ENCODE measurements around the gene ZNF773.
"Not testable (repeated sequence)": the region's sequence is repeated elsewhere in the genome, so short reads cannot be mapped to it uniquely, and the experiment has no call there.

DNA sequence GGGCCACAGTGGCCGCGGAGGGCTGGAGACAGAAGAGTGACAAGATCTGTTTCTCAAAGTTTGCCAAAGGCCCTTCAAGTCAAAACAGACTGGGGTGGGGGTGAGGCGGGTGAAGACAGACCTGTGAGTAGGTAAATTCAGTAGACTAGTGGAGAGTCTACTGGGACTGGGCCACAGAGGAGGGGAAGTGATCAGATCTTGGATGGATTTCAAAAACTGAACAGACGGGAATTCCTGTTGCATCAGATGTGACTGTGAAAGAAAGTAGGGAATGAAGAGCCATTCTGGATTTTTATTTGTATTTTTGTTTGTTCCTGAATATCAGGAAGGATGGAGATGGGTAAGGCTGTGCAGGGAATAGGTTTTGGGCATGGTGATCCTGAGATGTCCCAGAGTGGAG is 662 bp downstream of the ZNF773 start:
- not testable (repeated sequence) for TF ChIP-seq EZH2 (IDR thresholded peaks at IDR 0.05; ENCODE audit: borderline replicate concordance, low read depth, low read length, severe bottlenecking); POLR2A (IDR thresholded peaks at IDR 0.05; ENCODE audit: low read depth, low read length); JUN (IDR thresholded peaks at IDR 0.05; ENCODE audit: borderline replicate concordance, insufficient read depth, insufficient read length, low read depth); POLR2AphosphoS5 (IDR thresholded peaks at IDR 0.05; ENCODE audit: insufficient read depth, low read depth, low read length); MYC (IDR thresholded peaks at IDR 0.05; ENCODE audit: low read depth, low read length)
- TF ChIP-seq, protein P1, sequence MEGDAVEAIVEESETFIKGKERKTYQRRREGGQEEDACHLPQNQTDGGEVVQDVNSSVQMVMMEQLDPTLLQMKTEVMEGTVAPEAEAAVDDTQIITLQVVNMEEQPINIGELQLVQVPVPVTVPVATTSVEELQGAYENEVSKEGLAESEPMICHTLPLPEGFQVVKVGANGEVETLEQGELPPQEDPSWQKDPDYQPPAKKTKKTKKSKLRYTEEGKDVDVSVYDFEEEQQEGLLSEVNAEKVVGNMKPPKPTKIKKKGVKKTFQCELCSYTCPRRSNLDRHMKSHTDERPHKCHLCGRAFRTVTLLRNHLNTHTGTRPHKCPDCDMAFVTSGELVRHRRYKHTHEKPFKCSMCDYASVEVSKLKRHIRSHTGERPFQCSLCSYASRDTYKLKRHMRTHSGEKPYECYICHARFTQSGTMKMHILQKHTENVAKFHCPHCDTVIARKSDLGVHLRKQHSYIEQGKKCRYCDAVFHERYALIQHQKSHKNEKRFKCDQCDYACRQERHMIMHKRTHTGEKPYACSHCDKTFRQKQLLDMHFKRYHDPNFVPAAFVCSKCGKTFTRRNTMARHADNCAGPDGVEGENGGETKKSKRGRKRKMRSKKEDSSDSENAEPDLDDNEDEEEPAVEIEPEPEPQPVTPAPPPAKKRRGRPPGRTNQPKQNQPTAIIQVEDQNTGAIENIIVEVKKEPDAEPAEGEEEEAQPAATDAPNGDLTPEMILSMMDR (IDR thresholded peaks at IDR 0.05; ENCODE audit: extremely low read depth in 1 of 2, insufficient read depth in 1 of 2, low read depth in 1 of 2, low read length in 2 of 2), result not testable (repeated sequence)
- TF ChIP-seq, protein P2, sequence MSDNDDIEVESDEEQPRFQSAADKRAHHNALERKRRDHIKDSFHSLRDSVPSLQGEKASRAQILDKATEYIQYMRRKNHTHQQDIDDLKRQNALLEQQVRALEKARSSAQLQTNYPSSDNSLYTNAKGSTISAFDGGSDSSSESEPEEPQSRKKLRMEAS (IDR thresholded peaks at IDR 0.05; ENCODE audit: insufficient read depth, insufficient read length), result not testable (repeated sequence)

Data from endothelial cell of umbilical vein (primary cell).